Activated T-cell treated with anti-CD3 and anti-CD28 coated beads for 4 hours (primary cell): Measurements from ENCODE around the gene ZNF213.
"Not testable (repeated sequence)": the region's sequence is repeated elsewhere in the genome, so short reads cannot be mapped to it uniquely, and the experiment has no call there.

Experiments used
- DNase-seq: peaks from one replicate; pipeline ENCODE4 v3.0.0-alpha.2; 2020

The ZNF213 gene

GRCh38 chr16:3171855-3172593 is 37.2 kb downstream of the ZNF213 start:
- no peak for DNase-seq

DNA sequence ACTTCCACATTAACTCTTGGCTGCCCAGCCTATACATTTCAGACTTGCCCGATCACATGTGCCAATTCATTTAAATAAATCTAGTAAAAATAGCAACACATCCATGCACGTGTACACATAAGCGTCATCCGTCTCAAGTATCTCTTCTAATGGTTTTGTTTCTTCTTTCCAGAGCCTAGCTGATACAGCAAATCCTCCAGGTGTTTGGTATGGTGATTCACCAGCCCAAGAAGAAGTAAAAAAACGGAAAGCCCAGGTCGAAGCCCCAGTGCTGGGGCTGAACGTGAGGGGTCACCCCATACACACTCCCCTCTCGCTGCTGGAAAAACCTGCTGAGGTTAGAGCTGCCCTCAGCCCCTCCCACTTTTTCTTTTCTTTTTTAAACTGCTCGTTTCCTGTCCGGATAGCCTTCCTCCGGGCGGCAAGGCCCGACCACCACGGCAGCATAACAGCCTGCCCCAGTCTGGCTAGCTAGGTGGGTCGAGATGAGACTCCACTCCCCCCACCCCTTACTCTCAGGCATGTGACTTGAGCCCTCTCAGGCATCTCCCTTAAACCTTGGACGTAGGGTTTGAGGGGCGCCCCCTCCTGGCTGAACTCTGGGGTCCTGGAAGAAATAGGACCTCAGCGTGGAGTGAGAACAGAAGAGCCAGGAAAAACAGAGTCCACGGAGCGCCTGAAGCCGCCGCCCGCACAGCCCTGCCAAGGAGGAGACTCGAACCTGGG is 39.2 kb downstream of the ZNF213 start:
- DNase-seq = no peak

GRCh38 chr16:3174618-3175148 is 39.9 kb downstream of the ZNF213 start:
- no peak for DNase-seq

DNA sequence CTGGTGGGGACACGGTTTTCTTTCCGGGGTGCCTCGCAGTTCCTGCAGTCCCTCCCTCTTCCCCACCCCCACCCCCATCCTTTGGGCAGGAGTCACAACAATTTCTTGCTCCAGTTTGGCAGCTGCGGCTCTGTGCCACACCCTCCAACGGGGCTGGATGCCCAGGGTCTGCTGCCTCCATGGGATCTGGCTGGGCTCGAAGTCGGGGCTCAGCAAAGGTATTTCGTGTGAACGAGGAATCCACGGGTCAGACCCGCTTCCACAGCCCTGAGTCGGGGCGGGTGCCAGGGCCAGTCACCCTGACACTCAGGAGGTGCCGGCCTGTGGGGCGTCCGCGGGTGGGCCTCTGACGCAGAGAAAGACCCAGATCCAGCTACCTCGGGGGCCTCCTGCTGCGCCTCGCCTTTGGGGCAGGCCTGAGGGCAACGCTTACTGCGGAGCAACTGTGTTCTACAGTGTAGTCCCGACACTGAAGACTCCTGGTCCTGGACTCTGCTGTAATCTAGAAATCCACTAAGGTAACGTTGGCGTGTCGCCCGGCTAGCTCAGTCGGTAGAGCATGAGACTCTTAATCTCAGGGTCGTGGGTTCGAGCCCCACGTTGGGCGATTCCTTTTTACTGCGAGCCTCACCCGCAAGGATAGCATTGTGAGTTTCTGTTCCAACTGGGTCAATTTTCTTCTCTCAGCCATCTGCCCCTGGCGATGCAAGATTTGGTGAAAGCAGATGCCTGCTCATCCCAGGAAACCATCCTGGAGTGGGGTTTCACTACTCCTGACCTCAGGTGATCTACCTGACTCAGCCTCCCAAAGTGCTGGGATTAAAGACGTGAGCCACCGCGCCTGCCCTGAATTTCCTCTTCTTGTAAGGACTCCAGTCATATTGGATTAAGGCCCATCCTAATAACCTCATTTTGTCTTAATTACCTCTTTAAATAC is 40.6 kb downstream of the ZNF213 start:
- no peak for DNase-seq

GRCh38 chr16:3179651-3180050 is 44.8 kb downstream of the ZNF213 start:
- DNase-seq = no peak

- no peak for DNase-seq
Measured at GRCh38 chr16:3180445-3180878, 45.6 kb downstream of the ZNF213 start.

- DNase-seq = not testable (repeated sequence)
Measured at GRCh38 chr16:3182293-3182607, 47.4 kb downstream of the ZNF213 start.

- DNase-seq = no peak
Measured at GRCh38 chr16:3182608-3183444, 48.0 kb downstream of the ZNF213 start.

- DNase-seq = no peak
Measured at GRCh38 chr16:3183445-3184139, 48.8 kb downstream of the ZNF213 start.

DNA sequence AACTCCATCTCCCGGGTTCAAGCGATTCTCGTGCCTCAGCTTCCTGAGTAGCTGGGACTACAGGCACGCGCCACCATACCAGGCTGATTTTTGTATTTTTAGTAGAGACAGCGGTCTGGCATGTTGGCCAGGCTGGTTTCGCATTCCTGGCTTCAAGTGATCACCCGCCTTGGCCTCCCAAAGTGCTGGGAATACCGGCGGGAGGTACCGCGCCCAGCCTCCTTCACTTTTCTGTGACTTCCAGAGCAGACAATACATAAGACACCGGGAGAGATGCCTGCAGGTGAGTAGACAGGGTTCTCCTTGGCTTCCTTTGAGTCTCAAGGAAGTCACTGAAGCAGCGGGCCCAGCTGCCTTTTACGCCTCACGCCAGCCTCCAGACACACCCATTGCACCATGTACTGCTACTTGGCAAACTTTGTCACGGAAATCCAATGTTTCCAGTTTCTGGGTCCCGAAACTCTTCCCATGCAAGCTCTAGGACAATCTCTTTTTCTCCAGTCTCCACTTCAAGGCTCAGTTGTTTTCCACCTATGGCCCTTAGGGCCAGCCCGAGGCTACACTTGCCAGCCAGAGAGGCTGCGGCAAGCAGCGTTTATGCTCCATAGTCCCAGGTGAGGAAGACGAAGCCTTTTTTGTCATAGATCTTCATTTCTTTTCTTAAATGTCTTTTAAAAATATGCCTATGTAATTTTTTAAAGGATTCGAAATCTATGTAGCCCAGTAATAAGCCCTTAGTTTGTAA is 52.3 kb downstream of the ZNF213 start:
- no peak for DNase-seq

GRCh38 chr16:3187798-3188674 is 53.2 kb downstream of the ZNF213 start, which contains the start of gene OR1F1:
Gene OR1F1, plus strand, starts transcription at chr16:3188204.
- DNase-seq = no peak

GRCh38 chr16:3188675-3188924 is 53.8 kb downstream of the ZNF213 start:
- no peak for DNase-seq

- DNase-seq = no peak
Measured at GRCh38 chr16:3188925-3189825, 54.3 kb downstream of the ZNF213 start.

DNA sequence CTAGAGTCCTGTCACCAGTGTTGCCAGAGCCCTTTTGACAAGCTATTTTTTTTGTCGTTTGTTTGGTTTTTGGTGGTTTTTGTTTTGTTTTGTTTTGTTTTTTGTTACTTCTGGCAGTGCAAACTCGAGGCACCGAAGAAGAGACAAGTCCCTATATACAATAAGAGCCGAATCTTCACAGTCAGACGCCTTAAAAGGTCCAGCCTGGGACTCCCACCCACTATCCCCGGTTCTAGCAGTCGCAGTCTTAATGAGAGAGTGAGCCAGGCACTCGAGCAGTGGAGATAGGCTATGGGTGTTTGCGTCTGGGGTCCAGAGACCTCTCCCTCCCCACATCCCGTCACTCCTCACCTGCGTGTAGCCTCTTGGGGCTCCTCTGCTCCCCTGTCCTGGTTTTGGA is 55.0 kb downstream of the ZNF213 start:
- no peak for DNase-seq

- DNase-seq = no peak
Measured at GRCh38 chr16:3190949-3191353, 56.1 kb downstream of the ZNF213 start.
